Spleen (tissue), 7 donors: Measurements from ENCODE around the gene CRACDL.

Experiments used
- CTCF ChIP-seq, 11 experiments: fragments of 200-600 bp in 7 of 11; fragments of 450-650 bp in 4 of 11; sonication (generic) in 4 of 11; IDR thresholded peaks in 8 of 11; conservative IDR thresholded peaks in 3 of 11; 1 replicate in 7 of 11; 2 replicates in 4 of 11; pipeline versions ENCODE4 v1.4.0 to v1.8.0; 2016 to 2021; ENCODE audit warnings: antibody characterized with exemption in 11 of 11, inconsistent platforms in 4 of 11, mild to moderate bottlenecking in 1 of 11
- POLR2A ChIP-seq, 3 donors: fragments of 450-650 bp; IDR thresholded peaks; one replicate each; pipeline ENCODE4 v1.5.1; 2017; ENCODE audit warnings: antibody characterized with exemption in 3 of 3, mild to moderate bottlenecking in 1 of 3
- donor health status: DM: no; HTN: no; CAD: no; lungs with moderate emphysema.
- donor health status: DM: no; HTN: no; CAD: no.
- donor health status: DM: no; HTN: no; CAD: no.

DNA sequence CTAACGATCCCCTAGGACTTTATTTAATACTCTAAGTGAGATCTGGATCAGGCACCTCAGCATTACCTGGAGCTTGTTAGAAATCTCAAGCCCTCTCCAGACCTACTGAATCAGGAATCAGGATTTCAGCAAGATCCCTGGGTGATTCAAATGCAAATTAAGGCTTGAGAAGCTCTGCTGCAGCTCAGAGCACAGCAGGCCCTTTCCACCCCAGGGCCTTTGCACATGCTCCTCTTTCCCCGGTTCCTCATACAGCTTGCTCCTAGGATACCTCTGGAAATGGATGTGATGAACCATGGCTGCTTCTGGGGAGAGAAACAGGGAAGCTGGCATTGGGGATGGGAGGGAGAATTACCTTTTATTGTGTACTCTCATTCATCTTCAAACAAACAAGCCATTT lies 164.8 kb downstream of the CRACDL start:
- TF ChIP-seq CTCF (IDR thresholded peaks at IDR 0.05 in 8 of 11, conservative IDR thresholded peaks at IDR 0.05 in 3 of 11): no peak
- no peak for TF ChIP-seq POLR2A (IDR thresholded peaks at IDR 0.05)
